ENCODE results near the gene CLEC4D.
"Not testable (repeated sequence)": the region's sequence is repeated elsewhere in the genome, so short reads cannot be mapped to it uniquely, and the experiment has no call there.

CLEC4D gene

GRCh38 chr12:8556531-8557097 is 43.3 kb downstream of the CLEC4D start:
- TF ChIP-seq ZNF384 (IDR thresholded peaks at IDR 0.05) (no peak), HDGF (IDR thresholded peaks at IDR 0.05; ENCODE audit: borderline replicate concordance) (no peak), PKNOX1 (IDR thresholded peaks at IDR 0.05) (no peak), SP1 (IDR thresholded peaks at IDR 0.05) (no peak), NFRKB (IDR thresholded peaks at IDR 0.05) (no peak), BHLHE40 (IDR thresholded peaks at IDR 0.05; ENCODE audit: borderline replicate concordance) (no peak), FOXK2 (IDR thresholded peaks at IDR 0.05) (no peak), FOXA1 (IDR thresholded peaks at IDR 0.05) (no peak), FOXM1 (IDR thresholded peaks at IDR 0.05; ENCODE audit: borderline replicate concordance) (no peak), ELF4 (IDR thresholded peaks at IDR 0.05) (no peak)
- CTCF ChIA-PET: interaction anchor here (1.0 kb wide), 2 partner anchors 12 to 53 kb away, joined by 3 read pairs; no protein-coding TSS in a partner anchor
- no peak for DNase-seq (ENCODE audit: extremely low spot score)
- POLR2A ChIA-PET: no interaction called here

- POLR2A ChIA-PET: no interaction called here
- no peak for DNase-seq (ENCODE audit: extremely low spot score)
- no peak for TF ChIP-seq FOXM1 (IDR thresholded peaks at IDR 0.05; ENCODE audit: borderline replicate concordance)
- no peak for TF ChIP-seq FOXA1 (IDR thresholded peaks at IDR 0.05)
- TF ChIP-seq PKNOX1 (IDR thresholded peaks at IDR 0.05): no peak
- no peak for TF ChIP-seq TARDBP (IDR thresholded peaks at IDR 0.05)
- no peak for TF ChIP-seq CTBP1 (IDR thresholded peaks at IDR 0.05; ENCODE audit: borderline replicate concordance)
- TF ChIP-seq SP1 (IDR thresholded peaks at IDR 0.05): no peak
- no peak for TF ChIP-seq LEF1 (IDR thresholded peaks at IDR 0.05; ENCODE audit: borderline replicate concordance)
- no peak for TF ChIP-seq NFRKB (IDR thresholded peaks at IDR 0.05)
- TF ChIP-seq ARNT (IDR thresholded peaks at IDR 0.05): no peak
- no peak for TF ChIP-seq ELF4 (IDR thresholded peaks at IDR 0.05)
- TF ChIP-seq BHLHE40 (IDR thresholded peaks at IDR 0.05; ENCODE audit: borderline replicate concordance): no peak
- TF ChIP-seq FOXK2 (IDR thresholded peaks at IDR 0.05): no peak
- no peak for TF ChIP-seq L3MBTL2 (conservative IDR thresholded peaks at IDR 0.05)
- TF ChIP-seq HDGF (IDR thresholded peaks at IDR 0.05; ENCODE audit: borderline replicate concordance): no peak
- no peak for TF ChIP-seq SUZ12 (IDR thresholded peaks at IDR 0.05)
- CTCF ChIA-PET: no interaction called here
Observed at GRCh38 chr12:8559676-8560075, 46.4 kb downstream of the CLEC4D start.

GRCh38 chr12:8561011-8561410 is 47.7 kb downstream of the CLEC4D start:
- DNase-seq (ENCODE audit: extremely low spot score): no peak
- POLR2A ChIA-PET: no interaction called here
- TF ChIP-seq HDGF (IDR thresholded peaks at IDR 0.05; ENCODE audit: borderline replicate concordance) (no peak), LEF1 (IDR thresholded peaks at IDR 0.05; ENCODE audit: borderline replicate concordance) (no peak), FOXK2 (IDR thresholded peaks at IDR 0.05) (no peak), BHLHE40 (IDR thresholded peaks at IDR 0.05; ENCODE audit: borderline replicate concordance) (no peak), ZNF384 (IDR thresholded peaks at IDR 0.05) (no peak), FOXA1 (IDR thresholded peaks at IDR 0.05) (no peak)
- CTCF ChIA-PET: no interaction called here

DNA sequence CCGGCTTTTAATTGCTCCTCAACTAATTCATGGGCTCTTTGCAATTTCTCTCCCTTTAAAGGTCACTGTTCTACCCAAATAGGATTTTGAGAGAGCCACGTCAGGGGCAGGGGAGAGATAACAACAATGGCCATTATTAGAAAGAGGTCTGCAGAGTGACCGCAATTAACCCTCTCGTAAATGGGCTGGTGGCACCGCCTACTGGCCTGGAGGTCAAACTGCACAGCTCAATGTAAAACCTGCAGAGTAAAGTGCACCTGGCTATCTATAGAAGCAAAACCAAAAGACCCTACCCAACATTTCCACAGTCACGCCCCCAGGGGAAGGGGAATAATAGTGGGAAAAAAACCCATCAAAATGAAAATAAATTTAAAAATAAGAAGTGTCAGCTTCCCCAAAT is 49.0 kb downstream of the CLEC4D start:
- ChIA-PET POLR2A (no interaction called here), CTCF (no interaction called here)
- no peak for TF ChIP-seq L3MBTL2 (conservative IDR thresholded peaks at IDR 0.05)
- TF ChIP-seq TARDBP (IDR thresholded peaks at IDR 0.05): no peak
- no peak for TF ChIP-seq ZNF384 (IDR thresholded peaks at IDR 0.05)
- TF ChIP-seq CTBP1 (IDR thresholded peaks at IDR 0.05; ENCODE audit: borderline replicate concordance): no peak
- TF ChIP-seq PKNOX1 (IDR thresholded peaks at IDR 0.05): no peak
- TF ChIP-seq SP1 (IDR thresholded peaks at IDR 0.05): no peak
- TF ChIP-seq NFRKB (IDR thresholded peaks at IDR 0.05): no peak
- TF ChIP-seq FOXA1 (IDR thresholded peaks at IDR 0.05): no peak
- TF ChIP-seq BHLHE40 (IDR thresholded peaks at IDR 0.05; ENCODE audit: borderline replicate concordance): no peak
- DNase-seq (ENCODE audit: extremely low spot score): no peak

- DNase-seq (ENCODE audit: extremely low spot score): no peak
- TF ChIP-seq ELF4 (IDR thresholded peaks at IDR 0.05) (no peak), SP1 (IDR thresholded peaks at IDR 0.05) (no peak), FOXM1 (IDR thresholded peaks at IDR 0.05; ENCODE audit: borderline replicate concordance) (no peak), BHLHE40 (IDR thresholded peaks at IDR 0.05; ENCODE audit: borderline replicate concordance) (no peak), NFRKB (IDR thresholded peaks at IDR 0.05) (no peak)
- ChIA-PET CTCF (interaction anchor here (1.2 kb wide), 1 partner anchor 20 kb away, joined by 3 read pairs; no protein-coding TSS in a partner anchor), POLR2A (no interaction called here)
Observed at GRCh38 chr12:8563356-8563755, 50.1 kb downstream of the CLEC4D start.

DNA sequence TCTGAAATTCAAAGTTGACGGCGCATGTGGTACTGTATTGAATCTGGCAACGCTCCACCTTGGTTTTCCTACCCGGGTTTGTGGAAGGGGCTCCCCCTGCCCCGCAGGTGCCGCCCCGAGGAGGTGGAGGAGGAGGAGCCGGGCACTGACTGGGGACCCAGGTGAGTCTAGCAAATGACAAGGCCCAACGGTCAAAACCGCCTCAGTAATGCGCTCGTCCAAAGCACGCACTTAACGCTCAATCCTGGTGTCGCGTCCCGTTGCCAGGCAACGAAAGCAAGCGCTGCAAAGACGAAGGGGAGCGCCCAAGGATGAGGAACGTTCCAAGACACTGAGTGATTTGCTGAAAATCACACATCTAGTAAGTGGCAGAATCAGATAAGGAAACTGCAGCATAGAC is 51.4 kb downstream of the CLEC4D start:
- no peak for DNase-seq (ENCODE audit: extremely low spot score)
- ChIA-PET POLR2A (no interaction called here), CTCF (interaction anchor here (0.6 to 1.2 kb wide), 2 partner anchors 20 to 21 kb away, joined by 3 read pairs; no protein-coding TSS in a partner anchor)
- no peak for TF ChIP-seq PKNOX1 (IDR thresholded peaks at IDR 0.05)
- TF ChIP-seq L3MBTL2 (conservative IDR thresholded peaks at IDR 0.05): no peak
- TF ChIP-seq FOXK2 (IDR thresholded peaks at IDR 0.05): no peak
- no peak for TF ChIP-seq NFRKB (IDR thresholded peaks at IDR 0.05)
- no peak for TF ChIP-seq FOXA1 (IDR thresholded peaks at IDR 0.05)
- no peak for TF ChIP-seq TARDBP (IDR thresholded peaks at IDR 0.05)
- no peak for TF ChIP-seq FOXM1 (IDR thresholded peaks at IDR 0.05; ENCODE audit: borderline replicate concordance)
- no peak for TF ChIP-seq CTBP1 (IDR thresholded peaks at IDR 0.05; ENCODE audit: borderline replicate concordance)
- TF ChIP-seq ARNT (IDR thresholded peaks at IDR 0.05): no peak
- no peak for TF ChIP-seq SP1 (IDR thresholded peaks at IDR 0.05)
- TF ChIP-seq BHLHE40 (IDR thresholded peaks at IDR 0.05; ENCODE audit: borderline replicate concordance): no peak
- TF ChIP-seq HDGF (IDR thresholded peaks at IDR 0.05; ENCODE audit: borderline replicate concordance): no peak
- TF ChIP-seq ZNF384 (IDR thresholded peaks at IDR 0.05): no peak
- no peak for TF ChIP-seq LEF1 (IDR thresholded peaks at IDR 0.05; ENCODE audit: borderline replicate concordance)
- TF ChIP-seq ELF4 (IDR thresholded peaks at IDR 0.05): no peak
- TF ChIP-seq SUZ12 (IDR thresholded peaks at IDR 0.05): no peak

- POLR2A ChIA-PET; DNase-seq (ENCODE audit: extremely low spot score): not testable (repeated sequence)
- CTCF ChIA-PET: interaction anchor here (2.5 kb wide), 1 partner anchor 22 kb away, joined by 9 read pairs; no protein-coding TSS in a partner anchor
Observed at GRCh38 chr12:8566052-8566451, 52.7 kb downstream of the CLEC4D start.
